GM12878 (cell line): Measurements from ENCODE around the gene ZNF692. TPM values are rescaled to one million over a fixed set of nuclear protein-coding genes. Genes with fewer than 3 reads are reported as not detected.

Experiments used
- ATAC-seq: fragments of 200-7000 bp; cut with Tn5 transposase; 3 replicates; pipeline ENCODE4 v1.9.1; 2020; ENCODE audit warnings: mild to moderate bottlenecking, moderate library complexity
- BruUV-seq: library from RNA; stranded (reverse); fragments of 400-500 nt; replicated peaks from 2 replicates; lab custom pipeline; 2021; lab: Mats Ljungman, UMichigan
- CTCF ChIA-PET: fragments of 300-600 bp; sonication (Branson Sonifier 250); formaldehyde crosslinking; extraction: SDS; loops from one replicate; lab custom pipeline; 2021; ENCODE audit warnings: inconsistent platforms; lab: Yijun Ruan, JAX
- POLR2A ChIA-PET: fragments of 350-600 bp; formaldehyde crosslinking; extraction: SDS; loops from one replicate; lab custom pipeline; 2021; ENCODE audit warnings: inconsistent platforms; lab: Charles Lee
- RAD21 ChIA-PET: fragments of 300-600 bp; sonication (Branson Sonifier 250); formaldehyde crosslinking; loops from one replicate; lab custom pipeline; 2023; ENCODE audit warnings: antibody characterized with exemption; ENCODE audit not compliant: unreplicated experiment; lab: Charles Lee
- SMC1A ChIA-PET: fragments of 300-600 bp; sonication (Branson Sonifier 250); formaldehyde crosslinking; loops from one replicate; lab custom pipeline; 2023; ENCODE audit not compliant: unreplicated experiment, uncharacterized antibody; lab: Charles Lee
- DNase-seq: peaks from one replicate; pipeline ENCODE4 v3.0.0-alpha.2; 2011; ENCODE audit warnings: low read depth, low spot score
- FAIRE-seq: peaks from 3 replicates; lab custom pipeline; 2011; peaks lifted over from hg19 to GRCh38; lab: Jason Lieb, UNC
- H2AFZ ChIP-seq: 2 replicates; pipeline ENCODE4 v1.6.0; 2011; ENCODE audit warnings: low read depth, low read length, control low read depth; ENCODE audit not compliant: control insufficient read depth
- H3K27ac ChIP-seq: 2 replicates; pipeline ENCODE4 v1.5.1; 2011; ENCODE audit warnings: control low read depth; ENCODE audit not compliant: control insufficient read depth, insufficient read depth
- H3K27me3 ChIP-seq, 2 experiments: replicated peaks in 1 of 2; 2 replicates each; pipeline versions ENCODE4 v1.6.0 to v1.6.1; 2011; ENCODE audit warnings: low read length in 1 of 2; ENCODE audit not compliant: control insufficient read depth in 2 of 2, insufficient read depth in 2 of 2
- H3K36me3 ChIP-seq, 2 experiments: 2 replicates each; pipeline ENCODE4 v1.5.1; 2011; ENCODE audit warnings: low read length in 1 of 2; ENCODE audit not compliant: control insufficient read depth in 2 of 2, insufficient read depth in 2 of 2
- H3K4me1 ChIP-seq: 2 replicates; pipeline ENCODE4 v1.6.1; 2011; ENCODE audit warnings: mild to moderate bottlenecking, low read length, moderate library complexity, mixed read lengths; ENCODE audit not compliant: control insufficient read depth, insufficient read depth
- H3K4me2 ChIP-seq: 2 replicates; pipeline ENCODE4 v1.6.0; 2011; ENCODE audit warnings: control low read depth; ENCODE audit not compliant: control insufficient read depth, insufficient read depth
- H3K4me3 ChIP-seq: fragments of 200-600 bp; sonication (generic); 2 replicates; pipeline ENCODE4 v1.5.1; 2016
- H3K79me2 ChIP-seq: 2 replicates; pipeline ENCODE4 v1.6.0; 2011; ENCODE audit warnings: low read length; ENCODE audit not compliant: control insufficient read depth, insufficient read depth
- H3K9ac ChIP-seq: 2 replicates; pipeline ENCODE4 v1.8.0; 2011; ENCODE audit warnings: low read length, control low read depth, mixed read lengths; ENCODE audit not compliant: control insufficient read depth, insufficient read depth
- H3K9me3 ChIP-seq: replicated peaks from 3 replicates; pipeline ENCODE4 v1.5.1; 2011; ENCODE audit warnings: mild to moderate bottlenecking, low read length; ENCODE audit not compliant: control insufficient read depth, insufficient read depth
- H4K20me1 ChIP-seq: 2 replicates; pipeline ENCODE4 v1.6.0; 2011; ENCODE audit not compliant: control insufficient read depth, insufficient read depth
- ASH2L ChIP-seq: fragments of 300-600, 200-600 bp; sonication (generic); IDR thresholded peaks from 2 replicates; pipeline ENCODE4 v1.6.1; 2017; ENCODE audit warnings: low read depth, mild to moderate bottlenecking, borderline replicate concordance
- CEBPZ ChIP-seq: fragments of 150-350 bp; IDR thresholded peaks from 2 replicates; pipeline ENCODE4 v1.6.1; 2016; ENCODE audit warnings: low read depth, low read length
- E2F8 ChIP-seq: fragments of 450-650 bp; IDR thresholded peaks from 2 replicates; pipeline ENCODE4 v1.6.1; 2018; ENCODE audit warnings: mild to moderate bottlenecking, low read depth, moderate library complexity; ENCODE audit not compliant: partially characterized antibody
- EP300 ChIP-seq, 2 experiments: fragments of 150-350 bp in 1 of 2; IDR thresholded peaks; 2 replicates each; pipeline ENCODE4 v1.6.1; 2011 to 2012; ENCODE audit warnings: low read depth in 2 of 2, low read length in 2 of 2, borderline replicate concordance in 1 of 2, improper control_type of control experiment in 1 of 2, inconsistent platforms in 1 of 2; ENCODE audit not compliant: control insufficient read depth in 1 of 2
- FOXK2 ChIP-seq: fragments of 450-650 bp; IDR thresholded peaks from 2 replicates; pipeline ENCODE4 v1.6.1; 2017; ENCODE audit warnings: mild to moderate bottlenecking, moderate library complexity
- GABPA ChIP-seq: IDR thresholded peaks from 2 replicates; pipeline ENCODE4 v1.6.1; 2014; ENCODE audit warnings: antibody characterized with exemption, low read depth, mild to moderate bottlenecking, inconsistent platforms
- PML ChIP-seq: IDR thresholded peaks from 2 replicates; pipeline ENCODE4 v1.6.1; 2012; ENCODE audit warnings: low read length, inconsistent platforms
- POLR2AphosphoS2 ChIP-seq: IDR thresholded peaks from 2 replicates; pipeline ENCODE4 v1.6.1; 2011; ENCODE audit warnings: low read depth, mild to moderate bottlenecking, low read length, improper control_type of control experiment, moderate library complexity
- POU2F2 ChIP-seq: IDR thresholded peaks from 3 replicates; pipeline ENCODE4 v1.6.1; 2011; ENCODE audit warnings: low read depth, mild to moderate bottlenecking, low read length, borderline replicate concordance
- RBBP5 ChIP-seq: fragments of 200-600 bp; sonication (generic); conservative IDR thresholded peaks from 2 replicates; pipeline ENCODE4 v1.6.1; 2016
- RCOR1 ChIP-seq: conservative IDR thresholded peaks from 2 replicates; pipeline ENCODE4 v1.6.1; 2012; ENCODE audit warnings: low read depth, low read length, improper control_type of control experiment
- RELB ChIP-seq: fragments of 450-650 bp; IDR thresholded peaks from 2 replicates; pipeline ENCODE4 v1.6.1; 2017; ENCODE audit warnings: low read depth, mild to moderate bottlenecking, moderate library complexity
- ZNF24 ChIP-seq: fragments of 450-650 bp; IDR thresholded peaks from 2 replicates; pipeline ENCODE4 v1.6.1; 2017; ENCODE audit warnings: antibody characterized with exemption, mild to moderate bottlenecking
- WGBS: methylation state at CpG from one replicate; pipeline ENCODE4 v1.1.6; 2016; ENCODE audit warnings: low lambda C conversion rate; ENCODE audit not compliant: insufficient replicate concordance, insufficient coverage; ENCODE audit errors: missing lambda C conversion rate; 5-methylcytosine and 5-hydroxymethylcytosine counted together
- in situ Hi-C: fragments of 300-500 bp; cut with MboI; formaldehyde crosslinking; loops from 9 replicates; pipeline ENCODE4 v1.14.3; 2018; ENCODE audit warnings: mixed read lengths
- intact Hi-C: fragments of 100-400 bp; cut with micrococcal nuclease; formaldehyde crosslinking; loops from one replicate; pipeline ENCODE4 v1.14.2; 2022; ENCODE audit not compliant: unreplicated experiment
- polyA plus RNA-seq, 11 experiments: library from polyadenylated mRNA; depleted of rRNA in 4 of 11; unstranded in 6 of 11; stranded (reverse) in 5 of 11; fragments of >200 nt; fragmentation: Nextera tagmentation in 4 of 11; fragmentation: Illumina TruSeq in 1 of 11; extraction: Ambion mirVana in 4 of 11; extraction: Trizol in 1 of 11; gene quantifications; 1 replicate in 1 of 11; 2 replicates in 10 of 11; pipeline versions ENCODE4 v1.2.1 to v1.2.3, GENCODE V29; 2011 to 2016; ENCODE audit warnings: inconsistent platforms in 2 of 11, missing spikeins in 2 of 11, low read depth in 1 of 11
- total RNA-seq, 4 experiments: library from RNA; depleted of rRNA in 3 of 4; stranded (reverse); fragments of >200 nt in 3 of 4; fragmentation: Illumina TruSeq in 1 of 4; extraction: Trizol in 1 of 4; gene quantifications; 2 replicates each; pipeline versions ENCODE4 v1.2.1 to v1.2.3, GENCODE V29; 2013 to 2021

ZNF692 gene
- total and polyA plus RNA-seq, 10 of the 15 experiments (the other 5 are each of a cell fraction or from before 2014, with no cell fraction given) = 5.3 to 76.6 (median 36.9) TPM

- 0 out of 2 replicates have a peak, but pooled peaks have one; percentile 62 for TF ChIP-seq RCOR1
- TF ChIP-seq ZNF24 = no peak; the same call in 1 of the 2 replicates
- no peak for TF ChIP-seq EP300 (IDR thresholded peaks at IDR 0.05; ENCODE audit: borderline replicate concordance in 1 of 2, control insufficient read depth in 1 of 2, low read depth in 2 of 2, low read length in 2 of 2)
- no peak for TF ChIP-seq GABPA
- peak; percentile 88 for TF ChIP-seq PML
- TF ChIP-seq POLR2AphosphoS2 = peak; percentile 70; the same call in 1 of the 2 replicates
- TF ChIP-seq E2F8 = no peak
Observed at GRCh38 chr1:248906009-248906752, 47.3 kb upstream of the ZNF692 start, which contains the start of gene PGBD2 (continued).

GRCh38 chr1:248905662-248906008, 46.8 kb upstream of the ZNF692 start:
- ATAC-seq (no peak; the same call in 1 of the 3 replicates), DNase-seq (no peak), FAIRE-seq (peak; percentile 23)
- intact Hi-C loops (loop anchor here (1.0 kb wide), 2 partner anchors 31 to 67 kb away; partner anchors contain the start of gene ZNF672), in situ Hi-C loops (no loop called here)
- whole genome bisulfite sequencing = 11% methylated on average over 4 of the region's 4 CpGs
- H4K20me1 ChIP-seq = no peaks in the 10 kb centered on the region
- ChIA-PET RAD21 (interaction anchor here (1.0 to 1.9 kb wide), 2 partner anchors 32 to 79 kb away, joined by 3 to 9 read pairs; no protein-coding TSS in a partner anchor), POLR2A (interaction anchor here (1.5 to 2.0 kb wide), 2 partner anchors 63 to 77 kb away, joined by 7 to 10 read pairs; no protein-coding TSS in a partner anchor), CTCF (interaction anchor here (0.7 to 2.1 kb wide), 5 partner anchors 24 to 79 kb away, joined by 3 to 9 read pairs (median 4); partner anchors contain the start of gene SH3BP5L), SMC1A (interaction anchor here (1.1 to 1.7 kb wide), 3 partner anchors 20 to 68 kb away, joined by 4 to 6 read pairs (median 4); partner anchors contain the start of genes ZNF672 and ZNF692)
- H3K36me3 ChIP-seq = no peaks in the 10 kb centered on the region
- peak overlapping the region; percentile 55 for H3K4me2 ChIP-seq
- BruUV-seq = TSS peak; percentile 99
- H3K4me3 ChIP-seq = peak overlapping the region; percentile 84
- peak overlapping the region; percentile 97 for H2AFZ ChIP-seq
- no peaks in the 10 kb centered on the region for H3K9me3 ChIP-seq
- peak overlapping the region; percentile 74 for H3K9ac ChIP-seq
- peaks cover 2% of the 10 kb centered on the region; the same call in 1 of the 2 replicates for H3K4me1 ChIP-seq
- peaks cover 6% of the 10 kb centered on the region for H3K79me2 ChIP-seq
- H3K27me3 ChIP-seq = no peaks in the 10 kb centered on the region
- peak overlapping the region; percentile 82 for H3K27ac ChIP-seq
- 0 out of 2 replicates have a peak, but pooled peaks have one; percentile 35 for TF ChIP-seq RELB
- no peak for TF ChIP-seq CEBPZ
- no peak; the same call in 2 of the 3 replicates for TF ChIP-seq POU2F2
- TF ChIP-seq RBBP5 = no peak
- no peak for TF ChIP-seq PML
- TF ChIP-seq FOXK2 = no peak
- TF ChIP-seq ASH2L = no peak
